Activated B cell treated with CpG ODN at 0.5 μM for 24 hours (primary cell): ENCODE results near the gene TLK1. TPM values are rescaled to one million over a fixed set of nuclear protein-coding genes. Genes with fewer than 3 reads are reported as not detected.
A peak's percentile ranks its signal among the peaks of the same experiment; 100 is the strongest.

Source experiments
- ATAC-seq: fragments of 200-7000 bp; cut with Tn5 transposase; one replicate; pipeline ENCODE4 v1.10.0; 2021; ENCODE audit warnings: low read depth, mild to moderate bottlenecking, moderate library complexity
- CTCF ChIA-PET: fragments of 350-600 bp; sonication (Branson Sonifier 250); formaldehyde crosslinking; loops from one replicate; lab custom pipeline; 2021; ENCODE audit warnings: antibody characterized with exemption; lab: Charles Lee
- POLR2A ChIA-PET: fragments of 350-600 bp; sonication (Branson Sonifier 250); formaldehyde crosslinking; loops from one replicate; lab custom pipeline; 2021; ENCODE audit warnings: antibody characterized with exemption; lab: Charles Lee
- DNase-seq: peaks from one replicate; pipeline ENCODE4 v3.0.0; 2022
- H3K27ac Mint-ChIP-seq: one replicate; pipeline ENCODE4 v1.8.0; 2020; ENCODE audit warnings: mixed read lengths
- H3K27me3 Mint-ChIP-seq: one replicate; pipeline ENCODE4 v1.8.0; 2021; ENCODE audit warnings: mixed read lengths
- H3K36me3 Mint-ChIP-seq: one replicate; pipeline ENCODE4 v1.8.0; 2021; ENCODE audit warnings: low read depth, mixed read lengths
- H3K4me1 Mint-ChIP-seq: one replicate; pipeline ENCODE4 v1.8.0; 2021; ENCODE audit warnings: mixed read lengths
- H3K4me3 Mint-ChIP-seq: one replicate; pipeline ENCODE4 v1.8.0; 2020; ENCODE audit warnings: mild to moderate bottlenecking, mixed read lengths
- H3K9me3 Mint-ChIP-seq: one replicate; pipeline ENCODE4 v1.8.0; 2020; ENCODE audit warnings: mixed read lengths
- CTCF ChIP-seq: fragments of 200-600 bp; IDR thresholded peaks from one replicate; pipeline ENCODE4 v1.8.0; 2022; ENCODE audit warnings: antibody characterized with exemption, mild to moderate bottlenecking
- intact Hi-C: fragments of 100-400 bp; cut with micrococcal nuclease; formaldehyde crosslinking; loops from one replicate; pipeline ENCODE4 v1.15.1; 2024
- total RNA-seq: library from RNA; stranded (reverse); gene quantifications from 2 replicates; pipeline ENCODE4 v1.2.3, GENCODE V29; 2022

The TLK1 gene
- total RNA-seq, 1 donor from 2014 or later, result 125 TPM

GRCh38 chr2:171128461-171128860 is 32.2 kb downstream of the TLK1 start:
- Mint-ChIP-seq H3K9me3 (no peaks in the 10 kb centered on the region), H3K27ac (no peak overlapping the region), H3K4me1 (peaks cover 75% of the 10 kb centered on the region), H3K4me3 (no peak overlapping the region), H3K36me3 (peaks cover 10% of the 10 kb centered on the region), H3K27me3 (no peaks in the 10 kb centered on the region)
- ChIA-PET POLR2A (no interaction called here), CTCF (no interaction called here)
- intact Hi-C loops, result loop anchor here (2.0 kb wide), 1 partner anchor 18 kb away; no protein-coding TSS in a partner anchor
- DNase-seq (no peak), ATAC-seq (peak; percentile 37)
- no peak for TF ChIP-seq CTCF

GRCh38 chr2:171124541-171124940 is 36.2 kb downstream of the TLK1 start:
- no peak overlapping the region for H3K4me3 Mint-ChIP-seq
- H3K9me3 Mint-ChIP-seq, result peaks cover 2% of the 10 kb centered on the region
- no peak for DNase-seq
- peaks cover 5% of the 10 kb centered on the region for H3K36me3 Mint-ChIP-seq
- no peaks in the 10 kb centered on the region for H3K27me3 Mint-ChIP-seq
- H3K4me1 Mint-ChIP-seq, result peaks cover 72% of the 10 kb centered on the region
- no peak for ATAC-seq
- no peak overlapping the region for H3K27ac Mint-ChIP-seq
- intact Hi-C loops, result no loop called here
- TF ChIP-seq CTCF, result no peak
- CTCF ChIA-PET, result interaction anchor here (0.8 kb wide), 1 partner anchor 37 kb away, joined by 5 read pairs; no protein-coding TSS in a partner anchor
- POLR2A ChIA-PET, result no interaction called here

DNA sequence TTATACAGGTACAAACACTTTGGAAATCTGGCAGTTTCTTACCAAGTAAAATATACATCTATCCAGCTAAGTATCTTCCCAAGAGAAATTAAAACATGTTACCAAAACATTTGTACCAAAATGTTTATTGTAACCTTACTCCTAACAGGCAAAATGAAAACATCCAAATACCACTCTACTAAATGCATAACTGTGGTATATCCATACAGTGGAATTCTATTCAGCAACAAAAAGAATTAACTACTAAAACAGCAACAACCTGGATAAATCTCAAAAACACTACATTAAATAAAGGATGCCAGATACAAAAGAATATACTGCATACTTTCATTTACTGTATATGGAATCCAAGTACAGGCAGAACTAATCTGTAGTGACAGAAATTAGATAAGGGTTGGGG is 51.1 kb downstream of the TLK1 start:
- H3K4me3 Mint-ChIP-seq, result no peak overlapping the region
- H3K27ac Mint-ChIP-seq, result no peak overlapping the region
- H3K36me3 Mint-ChIP-seq, result peaks cover 68% of the 10 kb centered on the region
- DNase-seq, result no peak
- no peaks in the 10 kb centered on the region for H3K9me3 Mint-ChIP-seq
- peaks cover 53% of the 10 kb centered on the region for H3K4me1 Mint-ChIP-seq
- ChIA-PET POLR2A (no interaction called here), CTCF (interaction anchor here (1.1 kb wide), 1 partner anchor 23 kb away, joined by 3 read pairs; no protein-coding TSS in a partner anchor)
- no peak for ATAC-seq
- H3K27me3 Mint-ChIP-seq, result no peaks in the 10 kb centered on the region
- no peak for TF ChIP-seq CTCF
- intact Hi-C loops, result no loop called here

DNA sequence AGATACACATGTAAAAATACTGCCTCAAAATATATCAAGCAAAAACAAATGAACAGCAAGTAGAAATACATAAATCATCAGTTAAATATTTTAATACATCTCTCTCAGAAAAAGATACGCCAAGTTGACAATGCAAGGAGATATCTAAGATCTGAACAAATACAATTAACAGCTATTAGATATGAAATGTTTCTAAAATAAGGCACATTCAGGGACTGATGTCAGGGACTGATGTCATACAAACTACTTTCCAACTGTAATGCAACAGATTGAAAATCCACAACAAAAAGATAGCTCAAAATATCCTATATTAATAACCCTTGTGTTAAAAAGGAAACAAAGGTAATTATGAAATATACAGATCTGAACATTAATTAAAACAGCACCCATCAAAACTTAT is 51.7 kb downstream of the TLK1 start:
- Mint-ChIP-seq H3K9me3 (no peaks in the 10 kb centered on the region), H3K4me1 (peaks cover 53% of the 10 kb centered on the region), H3K36me3 (peaks cover 63% of the 10 kb centered on the region), H3K4me3 (no peak overlapping the region), H3K27me3 (no peaks in the 10 kb centered on the region), H3K27ac (no peak overlapping the region)
- TF ChIP-seq CTCF, result no peak
- intact Hi-C loops, result no loop called here
- ATAC-seq (no peak), DNase-seq (no peak)
- ChIA-PET CTCF (interaction anchor here (1.1 kb wide), 1 partner anchor 23 kb away, joined by 3 read pairs; no protein-coding TSS in a partner anchor), POLR2A (no interaction called here)

- H3K36me3 Mint-ChIP-seq, result peaks cover 67% of the 10 kb centered on the region
- H3K4me3 Mint-ChIP-seq, result no peak overlapping the region
- H3K27ac Mint-ChIP-seq, result no peak overlapping the region
- no peak for ATAC-seq
- peaks cover 57% of the 10 kb centered on the region for H3K4me1 Mint-ChIP-seq
- intact Hi-C loops, result no loop called here
- no peak for TF ChIP-seq CTCF
- no peaks in the 10 kb centered on the region for H3K27me3 Mint-ChIP-seq
- no peaks in the 10 kb centered on the region for H3K9me3 Mint-ChIP-seq
- DNase-seq, result no peak
- ChIA-PET POLR2A (no interaction called here), CTCF (interaction anchor here (1.3 kb wide), 1 partner anchor 15 kb away, joined by 3 read pairs; no protein-coding TSS in a partner anchor)
Measured at GRCh38 chr2:171107803-171108202, 52.9 kb downstream of the TLK1 start.
